Measurements from ENCODE around the gene MREG. TPM values are rescaled to one million over a fixed set of nuclear protein-coding genes. Genes with fewer than 3 reads are reported as not detected.

MREG gene
- total RNA-seq, 1 experiment from 2014 or later = 16.9 TPM

GRCh38 chr2:215969131-215969841 is 44.1 kb downstream of the MREG start:
- RAD21 ChIA-PET (ENCODE audit: low non-redundant PET in 1 of 2, low total read pairs in 2 of 2, uncharacterized antibody in 2 of 2, unreplicated experiment in 2 of 2) = no interaction called here

GRCh38 chr2:215968499-215968898 is 44.9 kb downstream of the MREG start:
- ChIA-PET POLR2A (no interaction called here), RAD21 (ENCODE audit: low non-redundant PET in 1 of 2, low total read pairs in 2 of 2, uncharacterized antibody in 2 of 2, unreplicated experiment in 2 of 2) (no interaction called here), CTCF (no interaction called here)
- no TSS peak for BruUV-seq (replicated peaks)
- H3K4me3 ChIP-seq (replicated peaks in 1 of 2; ENCODE audit: low read depth in 1 of 2, low read length in 2 of 2) = no peak overlapping the region
- H3K4me1 ChIP-seq (ENCODE audit: control insufficient read depth in 1 of 2, insufficient read depth in 2 of 2, low read length in 2 of 2) = peaks cover 0 to 4% of the 10 kb centered on the region in 2 experiments; a peak in 1 of 4 replicates
- H3K4me2 ChIP-seq (ENCODE audit: low read length) = no peak overlapping the region
- H3K79me2 ChIP-seq (ENCODE audit: insufficient read depth, low read length) = peaks cover 6% of the 10 kb centered on the region; the same call in 1 of the 2 replicates
- no peak overlapping the region for H2AFZ ChIP-seq (ENCODE audit: low read depth, low read length, poor library complexity, severe bottlenecking)
- H3K9me3 ChIP-seq (ENCODE audit: control insufficient read depth in 1 of 2, insufficient read depth in 1 of 2, low read depth in 1 of 2, low read length in 2 of 2) = no peaks in the 10 kb centered on the region
- H3K36me3 ChIP-seq (ENCODE audit: control insufficient read depth in 1 of 2, insufficient read depth in 2 of 2, low read length in 2 of 2) = no peaks in the 10 kb centered on the region
- intact Hi-C loops (cut with micrococcal nuclease) = no loop called here
- ATAC-seq (no peak), DNase-seq (ENCODE audit: low read depth, low spot score) (no peak)
- H4K20me1 ChIP-seq (ENCODE audit: insufficient read depth) = no peaks in the 10 kb centered on the region
- H3K9ac ChIP-seq (ENCODE audit: low read length) = no peak overlapping the region
- no peak overlapping the region for H3K27ac ChIP-seq (ENCODE audit: low read depth, low read length)
- H3K27me3 ChIP-seq (ENCODE audit: insufficient read depth, low read length) = no peaks in the 10 kb centered on the region
- H3K9me2 ChIP-seq (ENCODE audit: insufficient read depth) = no peaks in the 10 kb centered on the region
- TF ChIP-seq SP1 (IDR thresholded peaks at IDR 0.05; ENCODE audit: low read depth) (no peak), CTCF (IDR thresholded peaks at IDR 0.05 in 2 of 3, conservative IDR thresholded peaks at IDR 0.05 in 1 of 3; ENCODE audit: borderline replicate concordance in 1 of 3, insufficient read depth in 1 of 3, low read depth in 2 of 3, low read length in 2 of 3) (no peak), ELF1 (IDR thresholded peaks at IDR 0.05; ENCODE audit: borderline replicate concordance, low read depth) (no peak), FOSL1 (IDR thresholded peaks at IDR 0.05; ENCODE audit: low read depth) (no peak), TCF7L2 (IDR thresholded peaks at IDR 0.05; ENCODE audit: borderline replicate concordance, extremely low read depth, insufficient read depth, insufficient read length) (no peak), REST (IDR thresholded peaks at IDR 0.05; ENCODE audit: low read depth) (no peak), SRF (IDR thresholded peaks at IDR 0.05; ENCODE audit: low read depth) (no peak), EGR1 (IDR thresholded peaks at IDR 0.05; ENCODE audit: low read depth) (no peak)
- TF ChIP-seq, protein P1, sequence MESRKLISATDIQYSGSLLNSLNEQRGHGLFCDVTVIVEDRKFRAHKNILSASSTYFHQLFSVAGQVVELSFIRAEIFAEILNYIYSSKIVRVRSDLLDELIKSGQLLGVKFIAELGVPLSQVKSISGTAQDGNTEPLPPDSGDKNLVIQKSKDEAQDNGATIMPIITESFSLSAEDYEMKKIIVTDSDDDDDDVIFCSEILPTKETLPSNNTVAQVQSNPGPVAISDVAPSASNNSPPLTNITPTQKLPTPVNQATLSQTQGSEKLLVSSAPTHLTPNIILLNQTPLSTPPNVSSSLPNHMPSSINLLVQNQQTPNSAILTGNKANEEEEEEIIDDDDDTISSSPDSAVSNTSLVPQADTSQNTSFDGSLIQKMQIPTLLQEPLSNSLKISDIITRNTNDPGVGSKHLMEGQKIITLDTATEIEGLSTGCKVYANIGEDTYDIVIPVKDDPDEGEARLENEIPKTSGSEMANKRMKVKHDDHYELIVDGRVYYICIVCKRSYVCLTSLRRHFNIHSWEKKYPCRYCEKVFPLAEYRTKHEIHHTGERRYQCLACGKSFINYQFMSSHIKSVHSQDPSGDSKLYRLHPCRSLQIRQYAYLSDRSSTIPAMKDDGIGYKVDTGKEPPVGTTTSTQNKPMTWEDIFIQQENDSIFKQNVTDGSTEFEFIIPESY (IDR thresholded peaks at IDR 0.05; ENCODE audit: extremely low read depth, insufficient replicate concordance, low read length) = no peak
- TF ChIP-seq, protein P2, sequence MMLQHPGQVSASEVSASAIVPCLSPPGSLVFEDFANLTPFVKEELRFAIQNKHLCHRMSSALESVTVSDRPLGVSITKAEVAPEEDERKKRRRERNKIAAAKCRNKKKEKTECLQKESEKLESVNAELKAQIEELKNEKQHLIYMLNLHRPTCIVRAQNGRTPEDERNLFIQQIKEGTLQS (IDR thresholded peaks at IDR 0.05) = no peak

More at GRCh38 chr2:215969131-215969841, 44.1 kb downstream of the MREG start:
- no peaks in the 10 kb centered on the region for H4K20me1 ChIP-seq (ENCODE audit: insufficient read depth)
- ATAC-seq (no peak), DNase-seq (ENCODE audit: low read depth, low spot score) (no peak)
- H3K4me2 ChIP-seq (ENCODE audit: low read length) = no peak overlapping the region
- peaks cover 6% of the 10 kb centered on the region; the same call in 1 of the 2 replicates for H3K79me2 ChIP-seq (ENCODE audit: insufficient read depth, low read length)
- no peaks in the 10 kb centered on the region for H3K9me2 ChIP-seq (ENCODE audit: insufficient read depth)
- no peaks in the 10 kb centered on the region for H3K27me3 ChIP-seq (ENCODE audit: insufficient read depth, low read length)
- ChIA-PET CTCF (no interaction called here), POLR2A (no interaction called here)
- H3K9me3 ChIP-seq (ENCODE audit: control insufficient read depth in 1 of 2, insufficient read depth in 1 of 2, low read depth in 1 of 2, low read length in 2 of 2) = no peaks in the 10 kb centered on the region
- intact Hi-C loops (cut with micrococcal nuclease) = no loop called here
- H3K4me1 ChIP-seq (ENCODE audit: control insufficient read depth in 1 of 2, insufficient read depth in 2 of 2, low read length in 2 of 2) = peaks cover 4 to 11% of the 10 kb centered on the region in 2 experiments
- no TSS peak for BruUV-seq (replicated peaks)
- no peaks in the 10 kb centered on the region for H3K36me3 ChIP-seq (ENCODE audit: control insufficient read depth in 1 of 2, insufficient read depth in 2 of 2, low read length in 2 of 2)
- no peak for TF ChIP-seq CEBPB (IDR thresholded peaks at IDR 0.05; ENCODE audit: low read depth)
- H3K9ac ChIP-seq (ENCODE audit: low read length) = no peak overlapping the region
- no peak overlapping the region for H3K27ac ChIP-seq (ENCODE audit: low read depth, low read length)
- H3K4me3 ChIP-seq (replicated peaks in 1 of 2; ENCODE audit: low read depth in 1 of 2, low read length in 2 of 2) = no peak overlapping the region
- no peak overlapping the region for H2AFZ ChIP-seq (ENCODE audit: low read depth, low read length, poor library complexity, severe bottlenecking)

Data from HCT116 (cell line).